Liver (tissue), 9 donors: ENCODE results near the gene ASCL3. TPM values are rescaled to one million over a fixed set of nuclear protein-coding genes. Genes with fewer than 3 reads are reported as not detected.

Source experiments
- DNase-seq: peaks from one replicate; pipeline ENCODE4 v3.0.0-alpha.2; 2017; ENCODE audit warnings: low spot score
- H3K27ac ChIP-seq, 2 donors: one replicate each; pipeline ENCODE4 v1.7.0; 2013; ENCODE audit warnings: inconsistent platforms in 2 of 2, low read length in 2 of 2, control low read depth in 1 of 2, low read depth in 1 of 2, mild to moderate bottlenecking in 1 of 2
- H3K27me3 ChIP-seq, 4 donors: one replicate each; pipeline versions ENCODE4 v1.6.1 to v1.7.0; 2013; ENCODE audit warnings: low read length in 3 of 4, inconsistent platforms in 1 of 4, mild to moderate bottlenecking in 1 of 4, moderate library complexity in 1 of 4; ENCODE audit not compliant: control insufficient read depth in 4 of 4, insufficient read depth in 4 of 4
- H3K36me3 ChIP-seq, 4 donors: one replicate each; pipeline versions ENCODE4 v1.6.1 to v1.7.0; 2013; ENCODE audit warnings: low read length in 3 of 4, mild to moderate bottlenecking in 3 of 4, low read depth in 1 of 4, moderate library complexity in 1 of 4; ENCODE audit not compliant: control insufficient read depth in 4 of 4, insufficient read depth in 3 of 4
- H3K4me1 ChIP-seq, 4 donors: one replicate each; pipeline versions ENCODE4 v1.6.1 to v1.7.0; 2013; ENCODE audit warnings: low read length in 3 of 4, mild to moderate bottlenecking in 3 of 4, moderate library complexity in 1 of 4; ENCODE audit not compliant: control insufficient read depth in 4 of 4, insufficient read depth in 4 of 4
- H3K4me3 ChIP-seq, 3 donors: one replicate each; pipeline versions ENCODE4 v1.6.1 to v1.7.0; 2013; ENCODE audit warnings: low read length in 3 of 3, control low read depth in 1 of 3, low read depth in 1 of 3, mild to moderate bottlenecking in 1 of 3
- H3K9ac ChIP-seq, 2 donors: one replicate each; pipeline ENCODE4 v1.7.0; 2013; ENCODE audit warnings: low read length in 2 of 2, mild to moderate bottlenecking in 2 of 2, moderate library complexity in 2 of 2, control low read depth in 1 of 2, low read depth in 1 of 2
- H3K9me3 ChIP-seq, 4 donors: one replicate each; pipeline versions ENCODE4 v1.6.1 to v1.7.0; 2013; ENCODE audit warnings: low read length in 3 of 4; ENCODE audit not compliant: control insufficient read depth in 4 of 4
- EGR1 ChIP-seq, 2 donors: IDR thresholded peaks; 2 replicates each; pipeline ENCODE4 v1.6.1; 2016 to 2018; ENCODE audit warnings: antibody characterized with exemption in 2 of 2, low read depth in 2 of 2
- FOXA1 ChIP-seq: IDR thresholded peaks from 2 replicates; pipeline ENCODE4 v1.6.1; 2016; ENCODE audit warnings: antibody characterized with exemption
- FOXA2 ChIP-seq: IDR thresholded peaks from 2 replicates; pipeline ENCODE4 v1.6.1; 2016; ENCODE audit warnings: antibody characterized with exemption
- GABPA ChIP-seq, 2 donors: IDR thresholded peaks in 1 of 2; conservative IDR thresholded peaks in 1 of 2; 2 replicates each; pipeline ENCODE4 v1.6.1; 2016; ENCODE audit warnings: antibody characterized with exemption in 2 of 2, mild to moderate bottlenecking in 1 of 2, moderate library complexity in 1 of 2
- HNF4A ChIP-seq, 2 donors: conservative IDR thresholded peaks; 2 replicates each; pipeline ENCODE4 v1.6.1; 2016; ENCODE audit warnings: antibody characterized with exemption in 2 of 2, mild to moderate bottlenecking in 2 of 2
- HNF4G ChIP-seq: IDR thresholded peaks from 2 replicates; pipeline ENCODE4 v1.6.1; 2016; ENCODE audit warnings: antibody characterized with exemption
- JUND ChIP-seq, 2 donors: IDR thresholded peaks; 2 replicates each; pipeline ENCODE4 v1.6.1; 2016; ENCODE audit warnings: antibody characterized with exemption in 2 of 2
- NR2F2 ChIP-seq: IDR thresholded peaks from 2 replicates; pipeline ENCODE4 v1.6.1; 2016; ENCODE audit warnings: antibody characterized with exemption
- RAD21 ChIP-seq, 2 donors: IDR thresholded peaks; 2 replicates each; pipeline ENCODE4 v1.6.1; 2016; ENCODE audit warnings: antibody characterized with exemption in 2 of 2, mild to moderate bottlenecking in 2 of 2
- RXRA ChIP-seq, 2 donors: IDR thresholded peaks; 2 replicates each; pipeline ENCODE4 v1.6.1; 2017 to 2018; ENCODE audit warnings: antibody characterized with exemption in 2 of 2, mild to moderate bottlenecking in 1 of 2
- TAF1 ChIP-seq: conservative IDR thresholded peaks from 2 replicates; pipeline ENCODE4 v1.6.1; 2016; ENCODE audit warnings: antibody characterized with exemption, mild to moderate bottlenecking
- WGBS: extraction: QIAGEN DNeasy Blood & Tissue Kit; methylation state at CpG from one replicate; pipeline ENCODE4 v1.1.7; 2013; 5-methylcytosine and 5-hydroxymethylcytosine counted together
- polyA plus RNA-seq, 2 donors: library from polyadenylated mRNA; stranded (reverse) in 1 of 2; unstranded in 1 of 2; fragments of 200-250 nt in 1 of 2; fragments of >200 nt in 1 of 2; fragmentation: Nextera tagmentation in 1 of 2; extraction: Ambion mirVana in 1 of 2; gene quantifications; one replicate each; pipeline versions ENCODE4 v1.2.1 to v1.2.3, GENCODE V29; 2013 to 2015
- total RNA-seq, 2 donors: library from RNA; depleted of rRNA; stranded (reverse); fragments of >200 nt; gene quantifications; one replicate each; pipeline ENCODE4 v1.2.3, GENCODE V29; 2014
- TF ChIP-seq, protein P1 (sequence below): IDR thresholded peaks from 2 replicates; pipeline ENCODE4 v1.6.1; 2016; ENCODE audit warnings: antibody characterized with exemption
- TF ChIP-seq, protein P2 (sequence below): IDR thresholded peaks from 2 replicates; pipeline ENCODE4 v1.6.1; 2016; ENCODE audit warnings: antibody characterized with exemption
- TF ChIP-seq, protein P3 (sequence below): fragments of 150-350 bp; IDR thresholded peaks from 2 replicates; pipeline ENCODE4 v1.5.1; 2017; ENCODE audit warnings: improper control_type of control experiment, low read depth, low read length; ENCODE audit not compliant: missing input control
- TF ChIP-seq, protein P4 (sequence below): IDR thresholded peaks from 2 replicates; pipeline ENCODE4 v1.6.1; 2016; ENCODE audit warnings: antibody characterized with exemption, mild to moderate bottlenecking
- TF ChIP-seq, protein P5 (sequence below): IDR thresholded peaks from 2 replicates; pipeline ENCODE4 v1.6.1; 2016; ENCODE audit warnings: antibody characterized with exemption
- donor health status: healthy.
- donor health status: healthy.
- donor health status: healthy.
- donor health status: healthy.
- donor health status: healthy.

Gene ASCL3
- total and polyA plus RNA-seq, 4 donors: not detected

DNA sequence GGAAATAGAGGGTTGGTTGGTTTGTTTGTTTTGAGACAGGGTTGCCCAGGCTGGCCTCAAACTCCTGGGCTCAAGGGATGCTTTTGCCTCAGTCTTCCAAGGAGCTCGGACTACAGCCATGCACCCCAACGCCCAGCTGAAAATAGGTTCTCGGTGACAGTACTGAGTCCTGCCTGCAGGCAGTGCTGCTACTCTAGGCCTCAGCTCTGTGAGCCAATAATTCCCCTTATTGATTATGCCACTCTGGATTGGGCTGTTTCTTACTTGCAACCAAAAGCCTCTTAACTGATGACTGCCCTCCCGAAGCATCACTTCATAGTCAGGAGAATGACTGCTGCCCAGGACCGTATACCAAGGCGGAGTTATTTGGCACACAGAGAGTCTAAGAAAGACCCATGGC lies 8.9 kb downstream of the ASCL3 start:
- no peak overlapping the region for H3K27ac ChIP-seq
- H3K36me3 ChIP-seq: no peaks in the 10 kb centered on the region
- TF ChIP-seq, protein P1, sequence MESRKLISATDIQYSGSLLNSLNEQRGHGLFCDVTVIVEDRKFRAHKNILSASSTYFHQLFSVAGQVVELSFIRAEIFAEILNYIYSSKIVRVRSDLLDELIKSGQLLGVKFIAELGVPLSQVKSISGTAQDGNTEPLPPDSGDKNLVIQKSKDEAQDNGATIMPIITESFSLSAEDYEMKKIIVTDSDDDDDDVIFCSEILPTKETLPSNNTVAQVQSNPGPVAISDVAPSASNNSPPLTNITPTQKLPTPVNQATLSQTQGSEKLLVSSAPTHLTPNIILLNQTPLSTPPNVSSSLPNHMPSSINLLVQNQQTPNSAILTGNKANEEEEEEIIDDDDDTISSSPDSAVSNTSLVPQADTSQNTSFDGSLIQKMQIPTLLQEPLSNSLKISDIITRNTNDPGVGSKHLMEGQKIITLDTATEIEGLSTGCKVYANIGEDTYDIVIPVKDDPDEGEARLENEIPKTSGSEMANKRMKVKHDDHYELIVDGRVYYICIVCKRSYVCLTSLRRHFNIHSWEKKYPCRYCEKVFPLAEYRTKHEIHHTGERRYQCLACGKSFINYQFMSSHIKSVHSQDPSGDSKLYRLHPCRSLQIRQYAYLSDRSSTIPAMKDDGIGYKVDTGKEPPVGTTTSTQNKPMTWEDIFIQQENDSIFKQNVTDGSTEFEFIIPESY: no peak
- TF ChIP-seq FOXA1: no peak
- TF ChIP-seq, protein P2, sequence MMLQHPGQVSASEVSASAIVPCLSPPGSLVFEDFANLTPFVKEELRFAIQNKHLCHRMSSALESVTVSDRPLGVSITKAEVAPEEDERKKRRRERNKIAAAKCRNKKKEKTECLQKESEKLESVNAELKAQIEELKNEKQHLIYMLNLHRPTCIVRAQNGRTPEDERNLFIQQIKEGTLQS: no peak
- no peak for TF ChIP-seq TAF1
- TF ChIP-seq, protein P3, sequence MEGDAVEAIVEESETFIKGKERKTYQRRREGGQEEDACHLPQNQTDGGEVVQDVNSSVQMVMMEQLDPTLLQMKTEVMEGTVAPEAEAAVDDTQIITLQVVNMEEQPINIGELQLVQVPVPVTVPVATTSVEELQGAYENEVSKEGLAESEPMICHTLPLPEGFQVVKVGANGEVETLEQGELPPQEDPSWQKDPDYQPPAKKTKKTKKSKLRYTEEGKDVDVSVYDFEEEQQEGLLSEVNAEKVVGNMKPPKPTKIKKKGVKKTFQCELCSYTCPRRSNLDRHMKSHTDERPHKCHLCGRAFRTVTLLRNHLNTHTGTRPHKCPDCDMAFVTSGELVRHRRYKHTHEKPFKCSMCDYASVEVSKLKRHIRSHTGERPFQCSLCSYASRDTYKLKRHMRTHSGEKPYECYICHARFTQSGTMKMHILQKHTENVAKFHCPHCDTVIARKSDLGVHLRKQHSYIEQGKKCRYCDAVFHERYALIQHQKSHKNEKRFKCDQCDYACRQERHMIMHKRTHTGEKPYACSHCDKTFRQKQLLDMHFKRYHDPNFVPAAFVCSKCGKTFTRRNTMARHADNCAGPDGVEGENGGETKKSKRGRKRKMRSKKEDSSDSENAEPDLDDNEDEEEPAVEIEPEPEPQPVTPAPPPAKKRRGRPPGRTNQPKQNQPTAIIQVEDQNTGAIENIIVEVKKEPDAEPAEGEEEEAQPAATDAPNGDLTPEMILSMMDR: no peak
- TF ChIP-seq HNF4A (conservative IDR thresholded peaks at IDR 0.05): no peak
- no peak for TF ChIP-seq FOXA2
- no peak for TF ChIP-seq RAD21 (IDR thresholded peaks at IDR 0.05)
- TF ChIP-seq, protein P4, sequence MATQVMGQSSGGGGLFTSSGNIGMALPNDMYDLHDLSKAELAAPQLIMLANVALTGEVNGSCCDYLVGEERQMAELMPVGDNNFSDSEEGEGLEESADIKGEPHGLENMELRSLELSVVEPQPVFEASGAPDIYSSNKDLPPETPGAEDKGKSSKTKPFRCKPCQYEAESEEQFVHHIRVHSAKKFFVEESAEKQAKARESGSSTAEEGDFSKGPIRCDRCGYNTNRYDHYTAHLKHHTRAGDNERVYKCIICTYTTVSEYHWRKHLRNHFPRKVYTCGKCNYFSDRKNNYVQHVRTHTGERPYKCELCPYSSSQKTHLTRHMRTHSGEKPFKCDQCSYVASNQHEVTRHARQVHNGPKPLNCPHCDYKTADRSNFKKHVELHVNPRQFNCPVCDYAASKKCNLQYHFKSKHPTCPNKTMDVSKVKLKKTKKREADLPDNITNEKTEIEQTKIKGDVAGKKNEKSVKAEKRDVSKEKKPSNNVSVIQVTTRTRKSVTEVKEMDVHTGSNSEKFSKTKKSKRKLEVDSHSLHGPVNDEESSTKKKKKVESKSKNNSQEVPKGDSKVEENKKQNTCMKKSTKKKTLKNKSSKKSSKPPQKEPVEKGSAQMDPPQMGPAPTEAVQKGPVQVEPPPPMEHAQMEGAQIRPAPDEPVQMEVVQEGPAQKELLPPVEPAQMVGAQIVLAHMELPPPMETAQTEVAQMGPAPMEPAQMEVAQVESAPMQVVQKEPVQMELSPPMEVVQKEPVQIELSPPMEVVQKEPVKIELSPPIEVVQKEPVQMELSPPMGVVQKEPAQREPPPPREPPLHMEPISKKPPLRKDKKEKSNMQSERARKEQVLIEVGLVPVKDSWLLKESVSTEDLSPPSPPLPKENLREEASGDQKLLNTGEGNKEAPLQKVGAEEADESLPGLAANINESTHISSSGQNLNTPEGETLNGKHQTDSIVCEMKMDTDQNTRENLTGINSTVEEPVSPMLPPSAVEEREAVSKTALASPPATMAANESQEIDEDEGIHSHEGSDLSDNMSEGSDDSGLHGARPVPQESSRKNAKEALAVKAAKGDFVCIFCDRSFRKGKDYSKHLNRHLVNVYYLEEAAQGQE: no peak
- no peak for TF ChIP-seq JUND (IDR thresholded peaks at IDR 0.05)
- no peak for TF ChIP-seq NR2F2
- TF ChIP-seq GABPA (IDR thresholded peaks at IDR 0.05 in 1 of 2, conservative IDR thresholded peaks at IDR 0.05 in 1 of 2): no peak
- no peak for TF ChIP-seq HNF4G
- no peak for TF ChIP-seq RXRA (IDR thresholded peaks at IDR 0.05)
- no peaks in the 10 kb centered on the region for H3K4me1 ChIP-seq
- no peak overlapping the region for H3K9ac ChIP-seq
- no peak overlapping the region for H3K4me3 ChIP-seq
- no peaks in the 10 kb centered on the region for H3K27me3 ChIP-seq
- no peak for DNase-seq
- H3K9me3 ChIP-seq: no peaks in the 10 kb centered on the region
- whole genome bisulfite sequencing: 95% methylated on average over 6 of the region's 6 CpGs

DNA sequence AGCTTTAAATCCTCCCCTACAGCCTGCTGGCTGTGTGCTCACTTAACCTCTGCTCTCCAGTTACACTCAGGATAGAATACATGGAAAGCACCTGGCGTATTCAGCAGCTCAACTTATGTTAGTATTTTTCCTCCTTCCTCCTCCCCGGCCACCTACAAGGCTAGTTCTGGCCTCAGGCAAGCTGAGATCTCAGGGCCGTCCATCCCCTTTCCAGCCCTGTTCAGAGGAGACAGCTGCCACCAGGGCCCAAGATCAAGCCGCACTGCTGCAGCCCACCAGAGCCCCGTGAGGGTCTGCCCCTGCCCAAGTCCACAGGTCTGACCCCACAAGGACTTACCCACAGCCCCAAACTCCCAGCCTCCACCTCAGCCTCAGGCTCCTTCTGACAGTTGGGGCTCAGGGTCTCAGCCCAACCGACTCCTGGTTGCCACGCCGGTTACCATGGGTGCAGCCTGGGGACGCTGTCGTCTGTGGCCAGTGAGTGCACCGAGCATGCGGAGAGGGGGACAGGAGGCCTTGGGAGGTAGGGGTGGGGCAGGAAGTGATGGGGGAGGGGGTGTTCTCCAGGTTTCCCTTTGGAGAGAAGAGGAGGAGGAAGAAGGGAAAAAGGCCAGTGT lies 10.1 kb downstream of the ASCL3 start, which contains the start of gene C11orf16:
TSS of gene C11orf16 (minus strand) at position 384 of the 617 bp plus-strand sequence. CDS start 639 bp downstream, outside the sequence.
- no peaks in the 10 kb centered on the region for H3K36me3 ChIP-seq
- no peak within 1 kb of the TSS for H3K4me3 ChIP-seq
- no peak for DNase-seq
- no peak within 1 kb of the TSS for H3K27ac ChIP-seq
- TF ChIP-seq NR2F2 (no peak), EGR1 (IDR thresholded peaks at IDR 0.05; ENCODE audit: low read depth in 2 of 2) (no peak), JUND (IDR thresholded peaks at IDR 0.05) (no peak), HNF4G (no peak), HNF4A (conservative IDR thresholded peaks at IDR 0.05) (no peak), GABPA (IDR thresholded peaks at IDR 0.05 in 1 of 2, conservative IDR thresholded peaks at IDR 0.05 in 1 of 2) (no peak)
- TF ChIP-seq, protein P5, sequence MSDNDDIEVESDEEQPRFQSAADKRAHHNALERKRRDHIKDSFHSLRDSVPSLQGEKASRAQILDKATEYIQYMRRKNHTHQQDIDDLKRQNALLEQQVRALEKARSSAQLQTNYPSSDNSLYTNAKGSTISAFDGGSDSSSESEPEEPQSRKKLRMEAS: no peak
- TF ChIP-seq, protein P1: no peak
- TF ChIP-seq, protein P3: no peak
- H3K9ac ChIP-seq: no peak within 1 kb of the TSS
- 83% methylated on average over 12 of the region's 12 CpGs for WGBS
- H3K4me1 ChIP-seq: no peaks in the 10 kb centered on the region
- no peaks in the 10 kb centered on the region for H3K27me3 ChIP-seq
- no peaks in the 10 kb centered on the region for H3K9me3 ChIP-seq
